Measurements from ENCODE around the gene PTP4A2.

Gene PTP4A2

GRCh38 chr1:31938184-31938975 lies at the start of gene PTP4A2:
PTP4A2 (minus strand) TSS chr1:31938368; CDS start chr1:31919065, 19,303 bp downstream.
- TF ChIP-seq GATA1 (IDR thresholded peaks at IDR 0.05; ENCODE audit: low read depth, low read length) (no peak), POLR2A (IDR thresholded peaks at IDR 0.05; ENCODE audit: low read length) (peak; percentile 88)
- peak; percentile 96 to 97 for DNase-seq

DNA sequence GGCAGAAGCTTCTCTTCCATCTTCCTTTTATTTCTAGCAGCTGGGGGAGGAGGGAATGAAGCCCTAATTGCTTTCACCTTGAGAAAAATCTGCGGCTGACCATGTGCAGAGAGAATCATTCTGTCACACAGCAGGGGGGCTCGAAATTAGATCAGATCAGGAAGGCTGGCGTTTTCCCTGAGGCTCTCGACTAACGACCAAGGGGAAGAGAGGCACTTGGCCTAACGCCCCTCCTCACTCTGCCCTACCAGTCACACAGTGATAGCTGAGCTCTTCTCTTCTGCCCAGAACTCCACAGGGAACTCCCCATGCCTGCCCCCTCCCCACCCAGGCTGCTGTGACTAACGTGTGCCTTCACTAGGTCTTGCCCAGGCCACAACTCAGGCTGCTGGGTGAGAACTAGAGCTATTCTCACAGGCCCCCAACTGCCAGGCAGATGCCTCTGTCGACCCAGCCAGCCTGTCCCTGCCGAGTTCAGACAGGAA lies 49.0 kb upstream of the PTP4A2 start:
- TF ChIP-seq GATA1 (IDR thresholded peaks at IDR 0.05; ENCODE audit: low read depth, low read length) (no peak), POLR2A (IDR thresholded peaks at IDR 0.05; ENCODE audit: low read length) (no peak)
- DNase-seq: no peak

DNA sequence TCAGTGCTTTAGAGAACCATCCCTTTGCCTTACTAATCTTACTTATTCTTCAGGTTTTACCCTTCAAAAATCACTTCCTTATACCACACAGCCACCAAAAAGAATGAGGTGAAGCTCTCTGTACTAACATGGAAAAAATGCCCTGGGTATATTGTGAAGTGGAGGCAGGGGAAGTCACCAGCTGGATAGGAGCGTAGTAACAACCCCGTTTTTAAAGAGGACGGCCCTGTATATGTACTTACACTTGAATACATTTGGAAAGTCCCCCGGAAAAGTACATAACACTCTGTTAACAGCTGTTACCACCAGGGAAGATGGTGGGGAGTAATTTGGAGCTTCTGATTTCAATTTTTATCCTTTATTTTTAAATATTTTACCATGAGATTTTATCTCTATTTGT lies 47.3 kb upstream of the PTP4A2 start:
- DNase-seq: no peak

GRCh38 chr1:31984419-31985347 lies 46.5 kb upstream of the PTP4A2 start:
- TF ChIP-seq POLR2A (IDR thresholded peaks at IDR 0.05; ENCODE audit: low read length) (no peak), GATA1 (IDR thresholded peaks at IDR 0.05; ENCODE audit: low read depth, low read length) (no peak)
- DNase-seq: no peak

More for the DNA sequence above, 47.3 kb upstream of the PTP4A2 start:
- TF ChIP-seq POLR2A (IDR thresholded peaks at IDR 0.05; ENCODE audit: low read length): no peak
- no peak for TF ChIP-seq GATA1 (IDR thresholded peaks at IDR 0.05; ENCODE audit: low read depth, low read length)

DNA sequence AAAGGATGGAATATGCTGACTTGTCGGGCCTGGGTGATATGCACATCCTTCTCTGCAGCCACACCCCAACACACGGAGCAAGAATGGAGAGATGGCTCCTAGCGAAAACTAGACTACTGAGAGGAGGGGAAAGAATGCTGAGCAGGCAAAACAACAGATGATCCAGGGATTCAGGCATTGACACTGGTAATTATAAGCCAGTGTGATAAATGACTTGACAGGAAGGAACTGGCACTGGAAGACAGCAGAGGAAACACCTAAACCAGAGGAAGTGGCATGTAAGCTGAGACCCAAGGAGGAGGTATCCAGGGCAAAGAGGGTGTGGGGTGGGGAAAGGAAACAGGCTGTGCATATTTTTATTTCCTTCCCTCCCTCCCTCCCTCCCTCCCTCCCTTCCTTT lies 43.8 kb upstream of the PTP4A2 start:
- TF ChIP-seq POLR2A (IDR thresholded peaks at IDR 0.05; ENCODE audit: low read length) (no peak), GATA1 (IDR thresholded peaks at IDR 0.05; ENCODE audit: low read depth, low read length) (no peak)
- DNase-seq: no peak

DNA sequence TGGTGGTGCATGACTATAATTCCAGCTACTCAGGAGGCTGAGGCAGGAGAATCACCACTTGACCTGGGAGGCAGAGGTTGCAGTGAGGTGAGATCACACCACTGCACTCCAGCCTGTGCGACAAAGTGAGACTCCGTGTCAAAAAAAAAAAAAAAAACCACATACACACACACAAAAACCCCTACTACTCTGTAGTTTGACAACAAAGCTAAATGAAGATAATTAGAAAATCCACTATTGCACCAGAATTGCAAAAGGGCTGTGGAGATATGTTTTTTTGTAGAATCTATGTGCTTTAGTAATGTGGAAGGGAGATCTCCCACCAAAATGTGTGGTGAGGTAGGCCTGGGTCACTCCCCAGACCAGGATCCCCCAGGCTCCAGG lies 43.3 kb upstream of the PTP4A2 start:
- TF ChIP-seq POLR2A (IDR thresholded peaks at IDR 0.05; ENCODE audit: low read length) (no peak), GATA1 (IDR thresholded peaks at IDR 0.05; ENCODE audit: low read depth, low read length) (no peak)
- DNase-seq: no peak

DNA sequence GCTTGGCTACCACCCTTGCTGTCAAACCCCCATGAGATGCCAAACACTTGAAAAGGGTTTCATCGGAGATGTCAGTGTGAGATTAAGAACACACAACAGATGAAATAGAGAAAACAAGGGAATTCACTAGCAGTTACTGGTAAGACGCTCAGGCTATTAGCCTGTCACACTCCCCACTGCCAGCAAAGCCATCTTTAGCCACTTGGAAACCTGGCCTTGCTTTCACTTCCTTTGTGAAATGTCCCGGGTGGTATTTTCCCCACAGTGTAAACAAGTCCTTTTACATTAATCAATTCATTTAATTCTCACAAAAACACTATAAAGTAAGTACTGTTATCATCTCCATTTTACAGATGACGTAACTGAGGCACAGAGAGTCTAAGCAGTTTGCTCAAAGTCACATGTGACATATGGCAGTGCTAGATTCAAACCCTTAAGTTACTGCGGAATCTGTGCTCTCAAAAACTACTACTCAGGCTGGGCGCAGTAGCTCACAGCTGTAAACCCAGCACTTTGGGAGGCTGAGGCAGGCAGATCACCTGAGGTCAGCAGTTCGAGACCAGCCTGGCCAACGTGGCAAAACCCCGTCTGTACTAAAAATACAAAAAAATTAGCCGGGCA lies 42.8 kb upstream of the PTP4A2 start:
- DNase-seq: no peak
- TF ChIP-seq POLR2A (IDR thresholded peaks at IDR 0.05; ENCODE audit: low read length) (no peak), GATA1 (IDR thresholded peaks at IDR 0.05; ENCODE audit: low read depth, low read length) (no peak)

DNA sequence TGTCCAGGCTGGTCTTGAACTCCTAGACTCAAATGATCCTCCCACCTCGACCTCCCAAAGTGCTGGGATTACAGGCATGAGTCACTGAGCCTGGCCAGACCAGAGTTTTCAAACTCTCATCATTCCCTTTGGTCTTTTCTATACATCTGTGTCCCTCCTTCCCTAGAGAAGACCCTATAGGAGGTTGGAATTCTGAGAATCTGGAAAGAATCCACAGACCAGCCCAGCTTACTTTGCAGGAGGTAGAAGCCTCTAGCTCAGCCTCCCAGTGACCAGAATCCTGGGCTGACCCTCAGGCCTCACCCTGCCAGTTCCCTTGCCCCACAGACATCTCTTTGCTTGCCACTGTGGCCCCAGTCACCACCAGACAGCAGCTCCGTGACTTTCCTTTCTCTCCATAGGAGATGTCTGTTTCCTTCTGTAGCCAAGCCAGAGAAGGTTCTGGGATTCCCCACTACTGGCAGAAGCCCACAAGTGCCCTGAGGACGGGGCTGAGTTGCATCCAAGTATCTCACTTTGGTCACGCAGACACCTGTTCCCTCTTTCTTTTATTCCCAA lies 40.8 kb upstream of the PTP4A2 start:
- no peak for TF ChIP-seq GATA1 (IDR thresholded peaks at IDR 0.05; ENCODE audit: low read depth, low read length)
- TF ChIP-seq POLR2A (IDR thresholded peaks at IDR 0.05; ENCODE audit: low read length): no peak
- DNase-seq: no peak

- DNase-seq: peak; percentile 30 to 34
- TF ChIP-seq POLR2A (IDR thresholded peaks at IDR 0.05; ENCODE audit: low read length) (no peak), GATA1 (IDR thresholded peaks at IDR 0.05; ENCODE audit: low read depth, low read length) (no peak)
Measured at GRCh38 chr1:31977385-31978131, 39.4 kb upstream of the PTP4A2 start.

DNA sequence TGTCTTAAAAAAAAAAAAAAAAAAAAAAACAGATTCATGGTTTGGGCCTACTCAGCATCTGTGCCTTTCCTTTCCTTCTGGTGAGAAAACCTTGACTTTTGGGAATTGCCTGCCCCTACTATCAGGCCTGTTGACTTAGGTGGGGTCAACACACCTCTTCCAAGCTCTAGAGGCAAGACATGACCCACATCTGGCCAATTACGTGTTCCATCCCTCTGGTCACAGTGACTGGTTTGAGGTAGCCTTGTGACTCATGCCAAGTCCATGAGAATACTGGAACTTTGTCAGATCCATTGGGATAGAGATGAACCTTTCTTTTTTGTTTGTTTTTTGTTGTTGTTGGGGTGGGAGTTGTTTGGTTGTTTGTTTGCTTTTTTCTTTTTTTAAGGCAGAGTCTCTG lies 38.2 kb upstream of the PTP4A2 start:
- TF ChIP-seq POLR2A (IDR thresholded peaks at IDR 0.05; ENCODE audit: low read length) (no peak), GATA1 (IDR thresholded peaks at IDR 0.05; ENCODE audit: low read depth, low read length) (no peak)
- no peak for DNase-seq

DNA sequence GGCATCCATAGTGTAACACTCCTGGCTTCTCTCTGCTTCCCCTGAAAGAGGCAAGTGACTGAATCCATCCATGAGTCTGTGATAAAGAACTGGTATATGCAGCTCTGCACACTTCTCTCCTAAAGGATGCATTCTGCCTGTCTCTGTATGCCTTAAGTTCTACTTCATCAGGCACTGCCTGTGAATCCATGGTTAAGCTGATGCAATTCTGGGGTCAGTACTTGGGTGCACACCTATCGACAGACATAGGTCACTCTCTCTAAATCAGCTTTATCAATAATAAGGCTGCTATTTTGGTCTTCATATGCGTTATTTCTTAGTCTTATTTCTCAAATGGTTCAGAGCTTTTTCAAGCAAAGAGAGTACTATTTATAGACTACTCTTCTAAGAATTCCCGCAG lies 32.7 kb upstream of the PTP4A2 start:
- TF ChIP-seq GATA1 (IDR thresholded peaks at IDR 0.05; ENCODE audit: low read depth, low read length): no peak
- no peak for TF ChIP-seq POLR2A (IDR thresholded peaks at IDR 0.05; ENCODE audit: low read length)
- DNase-seq: no peak

- no peak for DNase-seq
- no peak for TF ChIP-seq GATA1 (IDR thresholded peaks at IDR 0.05; ENCODE audit: low read depth, low read length)
- TF ChIP-seq POLR2A (IDR thresholded peaks at IDR 0.05; ENCODE audit: low read length): no peak
Measured at GRCh38 chr1:31961536-31961935, 23.4 kb upstream of the PTP4A2 start.

All from erythroblast (primary cell).